Activated CD8-positive, alpha-beta memory T cell treated with anti-CD3 and anti-CD28 coated beads for 36 hours (primary cell): Measurements from ENCODE around the gene MIB2. TPM values are rescaled to one million over a fixed set of nuclear protein-coding genes. Genes with fewer than 3 reads are reported as not detected.
"Not testable (repeated sequence)": the region's sequence is repeated elsewhere in the genome, so short reads cannot be mapped to it uniquely, and the experiment has no call there.

Experiments used
- CTCF ChIA-PET: fragments of 350-600 bp; sonication (Branson Sonifier 250); formaldehyde crosslinking; loops from one replicate; lab custom pipeline; 2021; ENCODE audit warnings: antibody characterized with exemption; lab: Charles Lee
- POLR2A ChIA-PET: fragments of 350-600 bp; sonication (Branson Sonifier 250); formaldehyde crosslinking; loops from one replicate; lab custom pipeline; 2021; ENCODE audit warnings: antibody characterized with exemption; lab: Charles Lee
- total RNA-seq, 2 experiments: library from RNA; stranded (reverse); gene quantifications; one replicate each; pipeline ENCODE4 v1.2.3, GENCODE V29; 2021

The MIB2 gene
- total RNA-seq, 2 experiments from 2014 or later: 40.5 to 41.3 TPM

GRCh38 chr1:1630965-1631781, 15.9 kb downstream of the MIB2 start:
- CTCF ChIA-PET: interaction anchor here (1.0 to 1.1 kb wide), 2 partner anchors 17 to 73 kb away, joined by 3 to 6 read pairs; no protein-coding TSS in a partner anchor
- POLR2A ChIA-PET: interaction anchor here (1.6 kb wide), 1 partner anchor 16 kb away, joined by 11 read pairs; the partner anchor contains the start of gene MIB2

GRCh38 chr1:1631782-1632420, 16.6 kb downstream of the MIB2 start, which contains the start of gene MMP23B:
TSS of gene MMP23B (plus strand) at chr1:1632173. CDS start at chr1:1632219, 46 bp downstream.
- CTCF ChIA-PET: no interaction called here
- POLR2A ChIA-PET: no interaction called here

GRCh38 chr1:1633409-1633808, 18.1 kb downstream of the MIB2 start:
- POLR2A ChIA-PET, CTCF ChIA-PET: not testable (repeated sequence)

- POLR2A ChIA-PET, CTCF ChIA-PET: not testable (repeated sequence)
Measured at GRCh38 chr1:1634613-1635012, 19.3 kb downstream of the MIB2 start.

DNA sequence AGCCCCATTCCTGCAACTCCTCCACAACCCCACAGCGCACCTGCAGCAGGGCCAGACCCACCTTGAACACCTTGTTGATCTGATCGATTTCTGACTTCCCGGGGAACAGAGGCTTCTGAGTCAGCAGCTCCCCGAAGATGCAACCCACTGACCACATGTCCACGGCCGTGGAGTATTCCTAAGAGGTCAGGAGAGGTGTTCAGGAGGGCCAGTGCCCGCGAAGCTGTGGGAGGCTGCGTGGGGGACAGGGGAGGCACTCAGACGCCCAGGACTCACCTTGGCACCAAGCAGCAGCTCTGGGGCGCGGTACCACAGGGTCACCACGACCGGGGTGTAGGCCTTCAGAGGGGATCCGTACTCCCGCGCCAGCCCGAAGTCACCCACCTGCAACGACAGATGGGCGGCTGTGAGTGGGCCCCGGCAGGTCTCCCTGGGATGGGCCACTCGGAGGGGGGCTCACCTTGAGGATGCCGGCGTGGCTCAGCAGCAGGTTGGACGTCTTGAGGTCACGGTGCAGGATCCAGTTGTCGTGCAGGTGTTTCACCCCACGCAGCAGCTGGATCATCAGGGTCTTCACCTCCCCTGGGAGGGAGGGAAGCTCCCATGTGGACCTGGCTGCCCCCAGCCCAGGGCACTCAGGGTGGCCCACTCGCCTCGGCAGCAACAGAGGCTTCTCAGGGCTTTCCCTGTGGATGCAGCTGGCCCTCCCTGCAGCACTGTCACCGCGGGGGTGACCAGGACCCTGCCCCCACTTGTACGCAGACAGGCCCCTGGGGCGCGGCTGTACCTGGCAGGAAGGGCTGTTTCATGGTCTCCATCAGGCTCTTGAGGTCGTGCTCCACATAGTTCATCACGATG, 21.6 kb downstream of the MIB2 start:
- POLR2A ChIA-PET, CTCF ChIA-PET: not testable (repeated sequence)

DNA sequence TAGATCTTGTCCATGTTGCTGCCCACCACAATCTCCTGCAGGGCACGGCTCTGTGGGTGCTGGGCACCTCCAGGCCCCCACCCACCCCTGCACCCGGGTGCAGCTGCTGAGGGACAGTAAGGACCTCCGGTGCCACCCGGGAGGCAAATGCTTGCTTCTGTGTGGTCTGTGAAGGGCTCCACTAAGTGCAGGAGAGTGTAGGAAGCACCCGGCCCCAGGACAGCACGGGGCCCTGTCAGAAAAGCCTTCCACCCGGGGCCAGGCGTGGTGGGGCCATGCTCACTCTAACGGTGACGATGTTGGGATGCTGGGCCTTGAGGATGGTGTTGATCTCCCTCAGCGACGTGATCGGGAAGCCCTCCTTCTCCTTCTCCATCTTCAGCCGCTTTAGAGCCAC, 22.2 kb downstream of the MIB2 start:
- POLR2A ChIA-PET, CTCF ChIA-PET: not testable (repeated sequence)

DNA sequence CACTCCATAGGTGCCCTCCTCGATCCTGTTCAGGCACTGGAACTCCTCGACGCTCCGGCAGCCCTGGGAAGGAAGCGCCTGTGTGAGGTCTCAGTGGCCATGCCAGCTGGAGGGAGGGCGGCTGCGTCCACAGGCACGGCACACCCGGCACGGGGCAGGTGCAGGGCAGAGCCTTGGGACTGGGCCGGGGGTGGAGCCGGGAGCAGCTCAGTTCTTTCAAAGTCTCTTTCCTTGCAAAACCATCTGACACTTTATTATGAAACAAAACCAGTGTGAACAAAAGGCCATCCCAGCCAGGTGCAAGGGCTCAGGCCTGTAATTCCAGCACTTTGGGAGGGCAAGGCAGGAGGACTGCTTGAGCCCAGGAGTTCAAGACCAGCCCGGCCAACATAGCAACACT, 23.2 kb downstream of the MIB2 start:
- POLR2A ChIA-PET, CTCF ChIA-PET: not testable (repeated sequence)

DNA sequence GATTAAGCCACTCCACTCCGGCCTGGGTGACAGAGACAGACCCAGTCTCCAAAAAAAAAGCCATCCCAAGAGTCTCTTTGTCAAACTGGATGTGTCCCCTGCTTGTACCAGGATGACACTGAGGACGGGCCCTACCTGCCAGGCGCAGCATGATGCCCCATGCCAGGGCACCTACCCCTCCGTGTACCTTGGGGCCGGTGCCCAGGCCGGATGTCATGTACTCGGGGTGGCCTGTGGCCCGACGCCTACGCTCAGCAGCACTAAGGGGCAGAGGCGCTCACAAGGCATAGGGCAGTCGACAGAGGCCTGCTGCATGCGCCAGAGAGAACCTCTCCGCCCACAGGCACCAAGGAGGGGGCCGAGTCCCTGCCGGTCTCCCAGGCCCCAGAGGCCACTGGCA, 24.1 kb downstream of the MIB2 start:
- CTCF ChIA-PET, POLR2A ChIA-PET: not testable (repeated sequence)

- POLR2A ChIA-PET, CTCF ChIA-PET: not testable (repeated sequence)
Measured at GRCh38 chr1:1640081-1640480, 24.8 kb downstream of the MIB2 start.

- CTCF ChIA-PET: not testable (repeated sequence)
Measured at GRCh38 chr1:1640711-1641461, 25.6 kb downstream of the MIB2 start.

DNA sequence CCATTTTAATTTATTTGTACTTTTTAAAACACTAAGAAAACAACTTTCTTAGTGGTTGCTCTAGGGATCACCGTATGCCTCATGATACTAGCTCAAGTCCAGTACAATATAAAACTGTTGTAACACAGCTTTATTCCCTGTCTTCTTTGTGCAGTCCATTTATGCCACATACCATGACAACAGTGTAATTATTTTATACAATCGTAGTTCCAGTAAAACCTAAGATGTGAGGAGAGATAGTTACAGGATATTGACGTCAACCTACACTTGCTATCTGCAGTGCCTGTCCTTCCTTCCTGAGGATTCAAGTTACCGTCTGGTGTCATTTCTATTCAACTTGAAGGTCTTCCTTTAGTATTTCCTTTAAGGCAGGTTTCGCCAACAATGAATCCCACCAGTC, 31.0 kb downstream of the MIB2 start:
- CTCF ChIA-PET, POLR2A ChIA-PET: not testable (repeated sequence)

More at GRCh38 chr1:1640711-1641461, 25.6 kb downstream of the MIB2 start:
- POLR2A ChIA-PET: not testable (repeated sequence)

DNA sequence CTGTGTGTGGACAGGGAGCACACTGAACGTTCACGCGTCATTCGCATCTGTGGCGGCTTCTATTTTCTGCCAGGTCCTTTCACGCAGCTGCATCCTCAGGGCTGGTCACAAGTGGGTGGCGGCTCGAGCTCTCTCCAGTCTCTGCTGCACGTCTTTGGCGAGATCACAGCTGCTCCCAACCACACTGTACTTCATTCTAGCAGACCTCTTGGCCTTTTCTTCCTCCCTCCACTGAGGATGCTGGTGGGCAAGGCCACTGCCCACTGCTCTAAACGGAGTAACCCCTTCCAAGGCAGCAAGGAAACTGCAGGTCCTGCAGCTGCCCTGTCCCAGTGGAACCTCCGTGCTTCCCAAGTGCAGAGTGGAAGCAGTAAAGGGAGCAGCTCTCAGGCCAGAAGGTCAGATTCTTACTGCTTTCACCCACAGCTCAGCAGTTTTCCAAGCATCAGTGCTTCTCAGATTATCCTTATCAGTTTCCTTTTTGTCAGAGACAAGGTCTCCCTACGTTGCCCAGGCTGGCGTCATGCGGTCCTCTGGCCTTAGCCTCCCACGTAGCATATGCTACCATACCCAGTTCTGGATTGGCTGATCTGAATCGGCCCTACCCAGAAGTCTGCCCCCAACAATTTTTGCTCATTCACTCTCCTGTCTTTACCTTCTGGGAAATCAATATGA, 32.4 kb downstream of the MIB2 start:
- CTCF ChIA-PET, POLR2A ChIA-PET: not testable (repeated sequence)

DNA sequence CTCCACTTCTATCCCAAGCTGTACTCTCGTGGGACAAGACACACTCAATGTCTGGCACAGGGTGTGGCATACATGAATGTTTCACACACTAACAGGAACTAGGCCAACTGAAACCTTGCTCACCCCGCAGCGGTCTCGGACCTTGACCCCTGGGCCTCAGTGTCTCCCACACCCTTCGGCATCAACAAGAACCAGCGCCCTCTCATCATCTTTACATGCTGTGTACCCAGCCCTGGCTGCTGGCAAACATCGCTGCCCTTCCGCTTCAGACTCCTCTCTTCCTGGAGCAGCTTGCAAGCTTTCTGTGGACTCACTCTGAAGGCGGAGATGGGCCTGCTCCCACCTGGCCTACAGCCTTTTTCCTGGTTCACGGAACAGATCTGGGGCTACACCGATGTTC, 33.0 kb downstream of the MIB2 start:
- POLR2A ChIA-PET: not testable (repeated sequence)
- CTCF ChIA-PET: interaction anchor here (1.4 kb wide), 1 partner anchor 17 kb away, joined by 3 read pairs; no protein-coding TSS in a partner anchor

DNA sequence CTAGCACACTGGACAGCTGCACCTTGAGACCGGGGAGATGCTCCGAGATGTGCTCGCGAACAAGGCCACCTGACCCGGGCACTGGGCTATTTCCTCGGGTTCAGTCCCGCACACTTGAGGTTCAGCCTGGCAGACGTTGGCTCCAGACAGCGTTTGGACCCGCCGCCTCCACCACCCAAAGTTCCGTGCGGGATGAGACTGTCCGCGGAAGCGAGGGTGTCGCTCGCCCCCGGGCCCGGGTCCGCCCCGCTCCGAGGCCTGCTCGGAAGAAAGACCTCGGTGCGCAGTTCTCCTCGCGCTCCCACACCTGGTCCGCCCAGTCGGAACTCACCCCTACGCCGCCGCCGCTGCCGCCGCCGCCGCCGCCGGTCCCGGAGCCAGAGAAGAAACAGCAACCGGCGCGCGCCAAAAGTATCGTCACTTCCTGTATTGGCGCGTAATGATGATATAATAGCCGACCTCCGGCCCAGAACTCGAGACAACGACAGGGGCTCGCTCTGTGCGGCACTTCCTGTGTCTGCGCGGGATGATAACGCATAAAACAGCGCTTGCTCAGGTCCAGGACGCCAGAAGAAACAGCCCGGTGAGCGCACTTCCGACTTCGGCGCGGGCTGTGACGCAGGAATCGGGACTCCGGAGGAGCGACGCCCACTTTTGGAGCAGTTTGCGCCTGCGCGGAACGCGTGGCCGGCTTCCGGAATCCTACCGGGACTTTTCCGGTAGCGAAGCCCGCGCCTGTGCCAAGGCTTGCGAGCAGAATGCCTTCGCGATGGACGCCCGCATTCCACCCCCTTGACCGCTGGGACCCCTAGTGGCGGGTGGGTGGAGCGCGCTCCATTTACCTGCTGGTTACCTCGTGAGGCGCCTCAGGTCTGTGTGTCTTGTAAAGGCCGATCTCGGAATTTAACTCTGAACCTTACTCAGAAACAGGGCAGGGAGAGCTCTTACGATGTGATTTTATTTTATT, 43.6 kb downstream of the MIB2 start, which contains the start of gene CDK11B:
TSS of gene CDK11B (minus strand) at position 422 of the 967 bp plus-strand sequence. CDS start 1,519 bp downstream, outside the sequence.
- POLR2A ChIA-PET, CTCF ChIA-PET: not testable (repeated sequence)

DNA sequence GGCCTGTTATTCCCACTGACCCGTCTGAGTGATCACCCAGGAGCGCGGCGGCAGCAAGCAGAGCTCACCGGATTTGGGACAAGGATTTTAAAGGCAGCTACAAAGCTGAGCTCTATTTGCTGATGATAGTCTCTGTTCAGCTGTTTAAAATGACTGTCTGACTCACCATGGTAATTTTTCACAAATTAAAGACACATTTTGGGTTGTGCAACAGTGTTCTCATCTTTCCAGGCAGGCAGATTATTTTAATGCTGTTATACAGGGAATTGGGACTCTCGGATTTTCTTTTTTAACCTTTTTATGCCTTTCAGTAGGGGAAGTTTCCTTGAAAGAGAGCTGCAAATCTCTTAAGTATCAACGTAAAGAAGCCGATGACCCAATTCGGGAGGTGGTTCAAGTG, 47.1 kb downstream of the MIB2 start:
- POLR2A ChIA-PET, CTCF ChIA-PET: not testable (repeated sequence)

DNA sequence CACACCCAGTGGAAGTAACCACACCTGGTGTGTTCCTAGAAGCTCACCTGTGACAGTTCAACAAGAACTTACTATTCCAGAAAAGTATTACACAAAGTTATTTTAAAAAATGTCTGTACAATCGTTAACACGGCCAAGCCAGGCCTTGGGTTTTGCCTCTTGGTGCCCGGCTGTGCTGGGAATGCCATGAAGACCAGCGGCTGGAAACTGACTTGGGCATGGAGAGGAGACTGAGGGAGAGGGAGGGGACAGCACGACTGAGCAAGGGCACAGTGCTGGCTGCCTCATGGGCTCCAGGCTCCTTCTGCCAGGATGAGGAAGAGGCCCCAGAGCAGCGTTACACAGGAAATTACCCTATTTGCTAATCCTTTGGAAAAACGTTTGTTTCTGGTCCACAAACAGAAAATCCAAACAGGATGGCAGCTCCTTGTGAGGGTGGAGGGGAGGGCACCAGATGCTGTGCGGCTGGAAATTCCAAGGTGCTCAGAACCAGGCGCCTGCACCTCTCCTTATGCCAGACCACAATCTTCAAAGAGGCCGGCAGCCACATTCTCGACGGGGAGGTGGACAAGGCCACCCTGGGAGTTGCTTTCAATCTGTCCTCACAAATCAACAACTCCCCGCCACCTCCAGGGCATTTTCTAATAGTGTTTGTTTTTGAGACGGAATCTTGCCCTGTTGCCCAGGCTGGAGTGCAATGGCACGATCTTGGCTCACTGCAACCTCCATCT, 47.7 kb downstream of the MIB2 start:
- CTCF ChIA-PET, POLR2A ChIA-PET: not testable (repeated sequence)

GRCh38 chr1:1664318-1664717, 49.0 kb downstream of the MIB2 start:
- CTCF ChIA-PET, POLR2A ChIA-PET: not testable (repeated sequence)
